Measurements from ENCODE around the gene PSD. TPM values are rescaled to one million over a fixed set of nuclear protein-coding genes. Genes with fewer than 3 reads are reported as not detected.

PSD gene
- total and polyA plus RNA-seq, 10 of the 15 experiments (the other 5 are each of a cell fraction or from before 2014, with no cell fraction given): 0.11 to 2.0 (median 0.49) TPM; not detected in 2

DNA sequence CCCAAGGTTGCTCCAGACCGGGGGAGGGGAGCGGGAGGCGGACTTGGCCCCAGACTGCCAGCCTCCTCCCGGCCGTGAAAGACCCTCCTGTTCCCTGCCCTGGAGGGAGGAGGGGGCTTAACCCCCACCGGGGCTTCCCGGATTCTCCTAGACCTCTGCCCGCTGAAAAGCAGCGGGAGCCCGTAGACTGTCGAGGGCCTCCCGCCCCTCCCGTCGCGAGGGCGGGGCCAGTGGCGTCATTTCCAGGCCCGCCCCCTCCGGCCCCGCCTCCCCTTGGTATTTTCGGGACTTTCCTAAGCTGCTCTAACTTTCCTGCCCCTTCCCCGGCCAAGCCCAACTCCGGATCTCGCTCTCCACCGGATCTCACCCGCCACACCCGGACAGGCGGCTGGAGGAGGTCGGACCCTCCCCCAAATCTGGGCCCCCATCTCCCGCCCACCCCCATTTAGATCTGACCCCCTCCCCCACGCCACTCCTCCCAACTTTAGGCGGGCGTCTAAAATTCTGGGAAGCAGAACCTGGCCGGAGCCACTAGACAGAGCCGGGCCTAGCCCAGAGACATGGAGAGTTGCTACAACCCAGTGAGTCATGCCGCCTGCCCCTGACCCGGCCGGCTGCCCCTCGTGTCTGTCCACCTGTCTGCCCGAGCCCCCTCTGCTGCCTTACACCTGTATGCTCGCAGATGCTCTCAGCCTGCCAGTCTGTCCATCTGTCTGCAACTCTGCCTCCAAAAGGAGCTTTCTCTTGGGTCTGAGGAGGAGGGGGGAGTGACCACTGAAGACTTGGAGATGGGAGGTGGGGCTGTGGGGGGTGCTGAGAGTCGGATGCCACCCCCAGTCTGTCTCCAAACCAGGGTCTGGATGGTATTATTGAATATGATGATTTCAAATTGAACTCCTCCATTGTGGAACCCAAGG, 22.9 kb downstream of the PSD start, which contains the start of gene NFKB2 (continued):
- TF ChIP-seq STAT1 (conservative IDR thresholded peaks at IDR 0.05): 0 out of 2 replicates have a peak, but pooled peaks have one; percentile 43
- TF ChIP-seq RAD21 (IDR thresholded peaks at IDR 0.05; ENCODE audit: insufficient read depth, low read depth, low read length): no peak
- peak; percentile 97 for TF ChIP-seq IKZF1 (conservative IDR thresholded peaks at IDR 0.05)
- no peak for TF ChIP-seq NFIC (IDR thresholded peaks at IDR 0.05; ENCODE audit: low read depth, low read length)
- no peak for TF ChIP-seq RCOR1 (conservative IDR thresholded peaks at IDR 0.05; ENCODE audit: low read depth, low read length)
- TF ChIP-seq CBFB (IDR thresholded peaks at IDR 0.05; ENCODE audit: low read depth): 0 out of 2 replicates have a peak, but pooled peaks have one; percentile 5
- TF ChIP-seq NKRF (conservative IDR thresholded peaks at IDR 0.05): peak; percentile 60
- TF ChIP-seq ATF7 (IDR thresholded peaks at IDR 0.05; ENCODE audit: low read depth): peak; percentile 42; the same call in 1 of the 2 replicates
- peak; percentile 6 for TF ChIP-seq BCL3 (IDR thresholded peaks at IDR 0.05; ENCODE audit: borderline replicate concordance, insufficient read depth, low read depth, low read length, poor library complexity, severe bottlenecking)
- TF ChIP-seq NBN (IDR thresholded peaks at IDR 0.05): peak; percentile 40; the same call in 1 of the 2 replicates
- TF ChIP-seq MTA2 (IDR thresholded peaks at IDR 0.05; ENCODE audit: low read depth): 0 out of 2 replicates have a peak, but pooled peaks have one; percentile 2
- TF ChIP-seq GATAD2B (conservative IDR thresholded peaks at IDR 0.05; ENCODE audit: low read depth): peak; percentile 69
- TF ChIP-seq PAX8 (IDR thresholded peaks at IDR 0.05): no peak
- peak; percentile 82 for TF ChIP-seq BACH1 (IDR thresholded peaks at IDR 0.05; ENCODE audit: borderline replicate concordance)
- peak; percentile 72; the same call in 1 of the 2 replicates for TF ChIP-seq RB1 (IDR thresholded peaks at IDR 0.05; ENCODE audit: borderline replicate concordance)
- TF ChIP-seq EGR1 (IDR thresholded peaks at IDR 0.05; ENCODE audit: borderline replicate concordance in 1 of 2, low read depth in 2 of 2, low read length in 2 of 2): 0 out of 3 replicates have a peak, but pooled peaks of 1 of the 2 experiments have one; percentile 49
- TF ChIP-seq POLR2AphosphoS5 (IDR thresholded peaks at IDR 0.05; ENCODE audit: low read length): peak; percentile 55
- peak; percentile 59; the same call in 1 of the 2 replicates for TF ChIP-seq TAF1 (IDR thresholded peaks at IDR 0.05; ENCODE audit: borderline replicate concordance, low read depth, low read length)
- TF ChIP-seq DPF2 (IDR thresholded peaks at IDR 0.05): peak; percentile 73
- TF ChIP-seq CUX1 (IDR thresholded peaks at IDR 0.05; ENCODE audit: insufficient replicate concordance, low read depth, low read length): no peak
- TF ChIP-seq FOXM1 (IDR thresholded peaks at IDR 0.05; ENCODE audit: low read depth, low read length): no peak

Data from GM12878 (cell line).